K562 (cell line): Measurements from ENCODE around the gene NTRK2. TPM values are rescaled to one million over a fixed set of nuclear protein-coding genes. Genes with fewer than 3 reads are reported as not detected.

Experiments
- ATAC-seq: fragments of 200-7000 bp; cut with Tn5 transposase; 3 replicates; pipeline ENCODE4 v1.9.1; 2020; ENCODE audit warnings: moderate library complexity
- BruUV-seq: library from RNA; stranded (reverse); fragments of 400-500 nt; replicated peaks from 2 replicates; lab custom pipeline; 2021; lab: Mats Ljungman, UMichigan
- CTCF ChIA-PET: fragments of 300-600 bp; formaldehyde crosslinking; extraction: SDS; loops from one replicate; lab custom pipeline; 2021; ENCODE audit warnings: low intra/inter-chr PET ratio; lab: Yijun Ruan, JAX
- POLR2A ChIA-PET: fragments of 300-600, 350-650 bp; sonication (Branson Sonifier 250); formaldehyde crosslinking; extraction: SDS; loops from one replicate; lab custom pipeline; 2021; ENCODE audit warnings: antibody characterized with exemption, inconsistent platforms; lab: Yijun Ruan, JAX
- DNase-seq, 4 experiments: peaks; one replicate each; pipeline versions ENCODE4 v3.0.0 to v3.0.0-alpha.2; 2011 to 2018; ENCODE audit warnings: low spot score in 3 of 4, mixed read lengths in 3 of 4; ENCODE audit errors: extremely low read depth in 1 of 4
- FAIRE-seq: peaks from 2 replicates; lab custom pipeline; 2011; peaks lifted over from hg19 to GRCh38; lab: Jason Lieb, UNC
- H2AFZ ChIP-seq: 2 replicates; pipeline ENCODE4 v1.6.0; 2011; ENCODE audit warnings: low read depth, low read length, control low read depth, inconsistent platforms
- H3K27ac ChIP-seq: fragments of 200-600 bp; 3 replicates; pipeline ENCODE4 v1.8.0; 2011; ENCODE audit warnings: low read depth, mild to moderate bottlenecking, control low read depth, inconsistent platforms, low read length, moderate library complexity, mixed read lengths; ENCODE audit errors: extremely low read depth
- H3K27me3 ChIP-seq, 2 experiments: fragments of 300-600 bp in 1 of 2; 2 replicates in 1 of 2; 3 replicates in 1 of 2; pipeline versions ENCODE4 v1.6.0 to v1.8.0; 2011; ENCODE audit warnings: inconsistent platforms in 2 of 2, low read length in 2 of 2, mild to moderate bottlenecking in 1 of 2, mixed read lengths in 1 of 2, moderate library complexity in 1 of 2; ENCODE audit not compliant: control insufficient read depth in 2 of 2, insufficient read depth in 2 of 2
- H3K36me3 ChIP-seq: fragments of 300-600 bp; 3 replicates; pipeline ENCODE4 v1.8.0; 2011; ENCODE audit warnings: mild to moderate bottlenecking, low read length, inconsistent platforms; ENCODE audit not compliant: control insufficient read depth, insufficient read depth
- H3K4me1 ChIP-seq, 2 experiments: fragments of 200-600 bp in 1 of 2; replicated peaks in 1 of 2; 2 replicates in 1 of 2; 3 replicates in 1 of 2; pipeline versions ENCODE4 v1.5.1 to v1.8.0; 2011; ENCODE audit warnings: inconsistent platforms in 2 of 2, low read length in 2 of 2, mild to moderate bottlenecking in 1 of 2, mixed read lengths in 1 of 2, moderate library complexity in 1 of 2; ENCODE audit not compliant: control insufficient read depth in 2 of 2, insufficient read depth in 2 of 2
- H3K4me2 ChIP-seq: 2 replicates; pipeline ENCODE4 v1.6.1; 2011; ENCODE audit warnings: low read length, control low read depth, inconsistent platforms, mixed read lengths; ENCODE audit not compliant: insufficient read depth
- H3K4me3 ChIP-seq: fragments of 200-600 bp; sonication (generic), shearing (Covaris generic); 2 replicates; pipeline ENCODE4 v1.5.1; 2016; ENCODE audit warnings: control low read depth, inconsistent platforms
- H3K79me2 ChIP-seq: fragments of 200-600 bp; 3 replicates; pipeline ENCODE4 v1.8.0; 2011; ENCODE audit warnings: low read length, inconsistent platforms; ENCODE audit not compliant: control insufficient read depth, insufficient read depth
- H3K9ac ChIP-seq, 2 experiments: 2 replicates each; pipeline versions ENCODE4 v1.6.0 to v1.6.1; 2011; ENCODE audit warnings: low read depth in 2 of 2, low read length in 2 of 2, control low read depth in 1 of 2, inconsistent platforms in 1 of 2, mild to moderate bottlenecking in 1 of 2, mixed read lengths in 1 of 2; ENCODE audit not compliant: insufficient read depth in 1 of 2
- H3K9me1 ChIP-seq: one replicate; pipeline ENCODE4 v1.6.0; 2011; ENCODE audit warnings: inconsistent platforms, mild to moderate bottlenecking, low read length, moderate library complexity; ENCODE audit not compliant: control insufficient read depth, insufficient read depth
- H3K9me3 ChIP-seq: replicated peaks from 2 replicates; pipeline ENCODE4 v1.5.1; 2011; ENCODE audit warnings: low read depth, low read length, inconsistent platforms; ENCODE audit not compliant: control insufficient read depth, insufficient read depth
- H4K20me1 ChIP-seq: replicated peaks from 2 replicates; pipeline ENCODE4 v1.6.1; 2011; ENCODE audit warnings: low read length, inconsistent platforms, mixed read lengths; ENCODE audit not compliant: control insufficient read depth, insufficient read depth
- ADNP ChIP-seq: fragments of 200-800 bp; sonication (Bioruptor generic); IDR thresholded peaks from 2 replicates; pipeline ENCODE4 v1.6.1; 2016; ENCODE audit warnings: missing genetic modification characterization, missing compliant biosample characterization
- CTCF ChIP-seq, 3 experiments: IDR thresholded peaks in 2 of 3; conservative IDR thresholded peaks in 1 of 3; 2 replicates each; pipeline ENCODE4 v1.5.1; 2011 to 2012; ENCODE audit warnings: low read length in 3 of 3, mild to moderate bottlenecking in 3 of 3, control low read depth in 2 of 3, improper control_type of control experiment in 1 of 3, inconsistent platforms in 1 of 3, low read depth in 1 of 3, mixed read lengths in 1 of 3, moderate library complexity in 1 of 3; ENCODE audit not compliant: insufficient read depth in 2 of 3
- HDAC2 ChIP-seq: fragments of 450-650 bp; IDR thresholded peaks from 2 replicates; pipeline ENCODE4 v1.6.1; 2016; ENCODE audit warnings: mild to moderate bottlenecking
- HDAC8 ChIP-seq: fragments of 450-650 bp; IDR thresholded peaks from 2 replicates; pipeline ENCODE4 v1.6.1; 2016; ENCODE audit warnings: mild to moderate bottlenecking, missing genetic modification characterization, moderate library complexity, missing compliant biosample characterization
- MBD2 ChIP-seq: sonication (generic); IDR thresholded peaks from 2 replicates; pipeline ENCODE4 v1.6.1; 2016; ENCODE audit warnings: low read depth, borderline replicate concordance
- MEF2A ChIP-seq: IDR thresholded peaks from 2 replicates; pipeline ENCODE4 v1.6.1; 2011; ENCODE audit warnings: low read depth, mild to moderate bottlenecking, low read length, moderate library complexity; ENCODE audit not compliant: control insufficient read depth
- POLR2AphosphoS5 ChIP-seq: IDR thresholded peaks from 2 replicates; pipeline ENCODE4 v1.6.1; 2011; ENCODE audit warnings: mild to moderate bottlenecking, low read depth, low read length, moderate library complexity; ENCODE audit not compliant: control insufficient read depth, insufficient read depth
- RAD21 ChIP-seq, 2 experiments: fragments of 250-450 bp in 1 of 2; fragments of 450-650 bp in 1 of 2; sonication (Bioruptor Pico) in 1 of 2; formaldehyde crosslinking in 1 of 2; IDR thresholded peaks in 1 of 2; conservative IDR thresholded peaks in 1 of 2; 2 replicates each; pipeline versions ENCODE4 v1.4.0 to v1.8.0; 2020 to 2022; ENCODE audit warnings: mild to moderate bottlenecking in 2 of 2, moderate library complexity in 1 of 2
- TCFL5 ChIP-seq: fragments of 250-450 bp; sonication (Bioruptor Pico); conservative IDR thresholded peaks from 2 replicates; pipeline ENCODE4 v1.6.1; 2021; ENCODE audit warnings: mild to moderate bottlenecking, moderate library complexity, matching md5 sums
- TFE3 ChIP-seq: fragments of 450-650 bp; formaldehyde crosslinking; IDR thresholded peaks from 2 replicates; pipeline ENCODE4 v1.4.0; 2020; ENCODE audit warnings: mild to moderate bottlenecking, mixed read lengths
- THAP12 ChIP-seq: fragments of 250-450 bp; sonication (Bioruptor Pico); IDR thresholded peaks from 2 replicates; pipeline ENCODE4 v1.9.0; 2021; ENCODE audit warnings: mild to moderate bottlenecking, inconsistent platforms
- ZKSCAN8 ChIP-seq: fragments of 200-800 bp; sonication (Bioruptor generic); IDR thresholded peaks from 2 replicates; pipeline ENCODE4 v1.6.1; 2016; ENCODE audit warnings: missing genetic modification characterization, missing compliant biosample characterization
- ZNF655 ChIP-seq: fragments of 250-450 bp; sonication (Bioruptor Pico); IDR thresholded peaks from 2 replicates; pipeline ENCODE4 v1.5.0; 2021
- WGBS: fragments of 100-300 bp; shearing (Covaris generic); methylation state at CpG from one replicate; pipeline ENCODE4 v1.1.6; 2016; ENCODE audit warnings: low coverage, mixed read lengths; ENCODE audit not compliant: insufficient coverage; ENCODE audit errors: missing lambda C conversion rate; 5-methylcytosine and 5-hydroxymethylcytosine counted together
- in situ Hi-C: fragments of 300-500 bp; cut with MboI; formaldehyde crosslinking; loops from 4 replicates; pipeline ENCODE4 v1.15.0; 2018; ENCODE audit warnings: inconsistent platforms, mixed read lengths
- intact Hi-C: fragments of 100-400 bp; cut with micrococcal nuclease; formaldehyde crosslinking; loops from 2 replicates; pipeline ENCODE4 v1.14.2; 2022
- polyA plus RNA-seq, 8 experiments: library from polyadenylated mRNA; depleted of rRNA in 4 of 8; stranded (reverse) in 5 of 8; unstranded in 3 of 8; fragments of >200 nt; fragmentation: Nextera tagmentation in 2 of 8; fragmentation: Illumina TruSeq in 1 of 8; extraction: Ambion mirVana in 2 of 8; extraction: Trizol in 1 of 8; gene quantifications; 2 replicates each; pipeline versions ENCODE4 v1.2.1 to v1.2.3, GENCODE V29; 2011 to 2014; ENCODE audit warnings: inconsistent platforms in 1 of 8, missing spikeins in 1 of 8
- total RNA-seq, 7 experiments: library from RNA; depleted of rRNA in 6 of 7; stranded (reverse); fragments of >200 nt in 6 of 7; fragmentation: Illumina TruSeq in 2 of 7; extraction: Trizol in 2 of 7; gene quantifications; 2 replicates each; pipeline versions ENCODE4 v1.2.1 to v1.2.3, GENCODE V29; 2011 to 2021; ENCODE audit warnings: low replicate concordance in 1 of 7

NTRK2 gene
- total and polyA plus RNA-seq, 9 of the 15 experiments (the other 6 are each of a cell fraction or from before 2014, with no cell fraction given) = not detected

- TF ChIP-seq CTCF (IDR thresholded peaks at IDR 0.05 in 2 of 3, conservative IDR thresholded peaks at IDR 0.05 in 1 of 3; ENCODE audit: insufficient read depth in 2 of 3, low read depth in 1 of 3, low read length in 3 of 3) = peak; percentile 27 to 49 (median 40); a peak in 4 of 6 replicates
- TF ChIP-seq RAD21 (CRISPR knock-in tag; conservative IDR thresholded peaks at IDR 0.05 in 1 of 2, IDR thresholded peaks at IDR 0.05 in 1 of 2) = peak in 1 of 2 experiments; percentile 44; a peak in 3 of 4 replicates
- TF ChIP-seq THAP12 (CRISPR knock-in tag) = no peak
Observed at GRCh38 chr9:84697509-84698114, 28.1 kb downstream of the NTRK2 start (continued).

GRCh38 chr9:84698323-84698722 lies 28.8 kb downstream of the NTRK2 start:
- DNase-seq (no peak), FAIRE-seq (no peak), ATAC-seq (no peak)
- Histone ChIP-seq H3K36me3 (no peaks in the 10 kb centered on the region), H3K4me3 (no peak overlapping the region), H3K27me3 (no peaks in the 10 kb centered on the region), H3K9me3 (no peaks in the 10 kb centered on the region), H3K79me2 (no peaks in the 10 kb centered on the region), H3K9ac (no peak overlapping the region), H3K4me1 (no peaks in the 10 kb centered on the region), H3K9me1 (no peaks in the 10 kb centered on the region), H2AFZ (no peak overlapping the region), H4K20me1 (no peaks in the 10 kb centered on the region), H3K27ac (no peak overlapping the region), H3K4me2 (no peak overlapping the region)
- POLR2A ChIA-PET = no interaction called here
- TF ChIP-seq ADNP (tag) (no peak), HDAC2 (no peak), ZKSCAN8 (CRISPR knock-in tag) (no peak), MEF2A (no peak), TCFL5 (CRISPR knock-in tag) (no peak), POLR2AphosphoS5 (no peak), MBD2 (no peak), ZNF655 (CRISPR knock-in tag) (no peak), HDAC8 (tag) (no peak), TFE3 (CRISPR knock-in tag) (no peak)
- WGBS = 0% methylated on average over 2 of the region's 2 CpGs
- in situ Hi-C loops (no loop called here), intact Hi-C loops (no loop called here)
- no TSS peak for BruUV-seq
- CTCF ChIA-PET = no interaction called here
